Heart left ventricle (tissue), 16 donors: ENCODE data around the gene NOSTRIN. TPM values are rescaled to one million over a fixed set of nuclear protein-coding genes. Genes with fewer than 3 reads are reported as not detected.

Experiments used
- ATAC-seq, 4 donors: fragments of 200-7000 bp; cut with Tn5 transposase; one replicate each; pipeline ENCODE4 v1.9.1; 2020 to 2022; ENCODE audit warnings: moderate library complexity in 4 of 4, mild to moderate bottlenecking in 3 of 4, moderate number of reproducible peaks in 1 of 4
- DNase-seq, 5 donors: peaks; one replicate each; pipeline ENCODE4 v3.0.0-alpha.2; 2020
- H3K27ac ChIP-seq, 12 donors: fragments of 200-600 bp; sonication (generic) in 4 of 12; one replicate each; pipeline versions ENCODE4 v1.5.0 to v1.8.0; 2016 to 2022; ENCODE audit warnings: mild to moderate bottlenecking in 2 of 12
- H3K27me3 ChIP-seq, 9 donors: fragments of 200-600 bp; sonication (generic) in 2 of 9; one replicate each; pipeline versions ENCODE4 v1.5.1 to v1.8.0; 2016 to 2022; ENCODE audit warnings: mild to moderate bottlenecking in 3 of 9
- H3K36me3 ChIP-seq, 9 donors: fragments of 200-600 bp; sonication (generic) in 2 of 9; one replicate each; pipeline versions ENCODE4 v1.5.0 to v1.8.0; 2018 to 2022; ENCODE audit warnings: mild to moderate bottlenecking in 2 of 9
- H3K4me1 ChIP-seq, 12 donors: fragments of 200-600 bp; sonication (generic) in 4 of 12; one replicate each; pipeline versions ENCODE4 v1.5.0 to v1.8.0; 2016 to 2022; ENCODE audit warnings: mild to moderate bottlenecking in 3 of 12
- H3K4me3 ChIP-seq, 12 donors: fragments of 200-600 bp; sonication (generic) in 4 of 12; one replicate each; pipeline versions ENCODE4 v1.5.0 to v1.8.0; 2017 to 2022; ENCODE audit warnings: mild to moderate bottlenecking in 9 of 12, moderate library complexity in 4 of 12
- H3K9me3 ChIP-seq, 12 donors: fragments of 200-600 bp; sonication (generic) in 4 of 12; one replicate each; pipeline versions ENCODE4 v1.5.0 to v1.8.0; 2016 to 2022; ENCODE audit warnings: mild to moderate bottlenecking in 1 of 12
- CTCF ChIP-seq, 12 donors: fragments of 200-600 bp; sonication (generic) in 4 of 12; IDR thresholded peaks; one replicate each; pipeline versions ENCODE4 v1.5.0 to v1.8.0; 2018 to 2022; ENCODE audit warnings: antibody characterized with exemption in 12 of 12, mild to moderate bottlenecking in 5 of 12
- POLR2A ChIP-seq, 2 donors: fragments of 450-650 bp; IDR thresholded peaks; one replicate each; pipeline ENCODE4 v1.6.1; 2017; ENCODE audit warnings: antibody characterized with exemption in 2 of 2, mild to moderate bottlenecking in 2 of 2, moderate library complexity in 2 of 2
- WGBS, 4 donors: extraction: QIAGEN DNeasy Blood & Tissue Kit in 2 of 4; methylation state at CpG; one replicate each; pipeline versions ENCODE4 v1.1.5 to v1.1.7; 2013 to 2018; 5-methylcytosine and 5-hydroxymethylcytosine counted together
- intact Hi-C, 10 donors: fragments of 100-400 bp; cut with DNase I; formaldehyde crosslinking; loops; one replicate each; pipeline versions ENCODE4 v1.11.1 to v1.14.2; 2022
- long read RNA-seq, 3 donors: library from polyadenylated mRNA; unstranded; transcript quantifications; one replicate each; pipeline ENCODE4 v2.0.0, GENCODE V29; 2020 to 2021
- polyA plus RNA-seq, 2 donors: library from polyadenylated mRNA; stranded (reverse); fragments of 200-250 nt; gene quantifications; one replicate each; pipeline ENCODE4 v1.2.3, GENCODE V29; 2013
- total RNA-seq, 9 donors: library from RNA; depleted of rRNA in 2 of 9; stranded (reverse); fragments of >200 nt in 2 of 9; fragmentation: NEBNext Ultra II Directional in 3 of 9; extraction: Animal tissue kit (Norgen Biotek cat#: 25700) in 3 of 9; gene quantifications; one replicate each; pipeline versions ENCODE4 v1.1.0 to v1.2.4, GENCODE V29; 2016 to 2023
- donor health status: ischemic (EF 13 %, LVEDD 7.1; RV severe dilation, severe dysfunction).
- donor health status: healthy with polysubstance abuse.
- donor health status: DM: no; HTN: yes; CAD: no.
- donor health status: DM: no; HTN: no; CAD: no.
- donor health status: ischemic (EF 25% LVEDD 6.9; RV normal size, moderate dysfunction).
- donor health status: ischemic (EF 25% LVEDD 5.7; RV mildly dilated, moderate dysfunction).
- donor health status: healthy.
- donor health status: DM: yes; HTN: yes; CAD: no.
- donor health status: ischemic (EF 35%, LVEDD 5.7; RV mildly dilated, moderate dysfunction).
- donor health status: nonischemic (EF 11% LVEDD 7.7; RV severe dilation, severe dysfunction).
- donor health status: DM: yes; HTN: yes; CAD: no.
- donor health status: PGD.
- donor health status: ischemic (EF 29% LVEDD 5.4; RV normal size, mild dysfunction).
- donor health status: nonischemic (EF 23%, LVEDD 6.1; RV moderate dilation, normal function).

The NOSTRIN gene, protein sequence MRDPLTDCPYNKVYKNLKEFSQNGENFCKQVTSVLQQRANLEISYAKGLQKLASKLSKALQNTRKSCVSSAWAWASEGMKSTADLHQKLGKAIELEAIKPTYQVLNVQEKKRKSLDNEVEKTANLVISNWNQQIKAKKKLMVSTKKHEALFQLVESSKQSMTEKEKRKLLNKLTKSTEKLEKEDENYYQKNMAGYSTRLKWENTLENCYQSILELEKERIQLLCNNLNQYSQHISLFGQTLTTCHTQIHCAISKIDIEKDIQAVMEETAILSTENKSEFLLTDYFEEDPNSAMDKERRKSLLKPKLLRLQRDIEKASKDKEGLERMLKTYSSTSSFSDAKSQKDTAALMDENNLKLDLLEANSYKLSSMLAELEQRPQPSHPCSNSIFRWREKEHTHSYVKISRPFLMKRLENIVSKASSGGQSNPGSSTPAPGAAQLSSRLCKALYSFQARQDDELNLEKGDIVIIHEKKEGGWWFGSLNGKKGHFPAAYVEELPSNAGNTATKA
- 10 to 100 TPM in 5 of 9 donors, 1 to 10 TPM in 4; 8.2 to 19.1 (median 10.1) TPM for total RNA-seq
- 10 to 100 TPM in 1 of 2 donors, 1 to 10 TPM in 1; 8.6 to 18.4 TPM for polyA plus RNA-seq
- long read RNA-seq, donor 1, transcript NOSTRIN-201 (16 exons, 2,294 nt), result major isoform, 5 of 8 reads
- long read RNA-seq, donor 1, partial matches to known transcripts, result 1 of 8 reads
- long read RNA-seq, donor 1, other reads (novel, unspliced or antisense), result 2 of 8 reads
- long read RNA-seq, donor 2, transcript NOSTRIN-201 (16 exons, 2,294 nt), result major isoform, 14 of 36 reads
- long read RNA-seq, donor 2, partial matches to known transcripts, result 7 of 36 reads
- long read RNA-seq, donor 2, other reads (novel, unspliced or antisense), result 14 of 36 reads
- long read RNA-seq, donor 3, partial matches to known transcripts, result 1 of 5 reads
- long read RNA-seq, donor 3, other reads (novel, unspliced or antisense), result 1 of 5 reads

- ATAC-seq (peak; percentile 82 to 92 (median 91)), DNase-seq (peak in 4 of 5 donors; percentile 41 to 65 (median 64))
- Histone ChIP-seq H3K36me3 (no peaks in the 10 kb centered on the region), H3K27me3 (no peaks in the 10 kb centered on the region), H3K27ac (peak within 1 kb of the TSS; percentile 49 to 83 (median 72)), H3K4me3 (peak within 1 kb of the TSS; percentile 8 to 52 (median 46)), H3K4me1 (peaks cover 2 to 59% (median 28%) of the 10 kb centered on the region in 12 donors), H3K9me3 (no peaks in the 10 kb centered on the region)
- TF ChIP-seq POLR2A (IDR thresholded peaks at IDR 0.05) (peak in 1 of 2 donors; percentile 41), CTCF (IDR thresholded peaks at IDR 0.05) (no peak)
- 16 to 26% (median 20%) methylated on average over 10 of the region's 10 CpGs for WGBS, 4 donors
- intact Hi-C loops, result no loop called here
These were observed at the start of gene NOSTRIN for GRCh38 chr2:168801961-168802858. Gene NOSTRIN, plus strand, starts transcription at chr2:168802637. Its CDS starts 10 bp downstream, at chr2:168802647.

DNA sequence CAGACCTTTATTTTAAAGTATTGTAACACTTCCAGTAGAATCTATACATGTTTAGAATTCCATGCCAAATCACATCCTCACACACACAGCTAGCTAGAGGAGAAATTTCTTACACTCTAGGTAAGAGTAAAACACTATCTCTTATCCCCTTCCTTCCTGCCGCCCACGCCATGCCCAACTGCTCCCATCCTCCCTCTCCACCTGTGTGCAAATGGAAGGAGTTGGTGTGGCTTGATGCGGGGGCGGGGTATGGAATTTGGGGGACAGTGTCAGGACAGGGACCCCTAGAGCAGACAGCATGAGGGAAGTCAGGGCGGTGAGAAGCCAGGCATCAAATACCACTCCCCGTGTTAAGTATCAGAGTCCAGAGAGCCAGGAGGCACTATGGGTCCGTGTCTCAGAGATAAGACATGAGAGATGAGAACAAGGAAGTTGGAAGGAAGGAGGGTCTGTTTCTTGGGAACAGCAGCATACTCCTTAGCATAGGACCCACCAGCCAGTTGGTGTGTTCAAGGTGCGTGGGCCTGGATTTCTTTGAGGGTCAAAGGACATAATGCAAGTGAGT, 48.6 kb upstream of the NOSTRIN start:
- WGBS, 4 donors, result 90 to 97% (median 94%) methylated on average over 8 of the region's 8 CpGs
- DNase-seq, result no peak
- Histone ChIP-seq H3K4me1 (peaks cover 0 to 63% (median 26%) of the 10 kb centered on the region in 12 donors), H3K36me3 (peaks cover 0 to 8% (median 0%) of the 10 kb centered on the region in 9 donors), H3K27me3 (no peaks in the 10 kb centered on the region), H3K9me3 (no peaks in the 10 kb centered on the region), H3K4me3 (no peak overlapping the region), H3K27ac (no peak overlapping the region)
- ATAC-seq, result no peak
- intact Hi-C loops, result loop anchor here in 3 of 10 donors (5.0 to 10.0 kb wide), 4 partner anchors 49 to 299 kb away; partner anchors contain the start of gene CERS6 (in 2 of the 3)
- no peak for TF ChIP-seq POLR2A (IDR thresholded peaks at IDR 0.05)
- TF ChIP-seq CTCF (IDR thresholded peaks at IDR 0.05), result no peak

- Histone ChIP-seq H3K9me3 (no peaks in the 10 kb centered on the region), H3K4me3 (no peak overlapping the region), H3K27me3 (no peaks in the 10 kb centered on the region), H3K36me3 (peaks cover 0 to 8% (median 0%) of the 10 kb centered on the region in 9 donors), H3K4me1 (peaks cover 0 to 40% (median 15%) of the 10 kb centered on the region in 12 donors), H3K27ac (peak overlapping the region in 10 of 12 donors; percentile 6 to 68 (median 38))
- ATAC-seq (peak; percentile 66 to 83 (median 76)), DNase-seq (no peak)
- intact Hi-C loops, result loop anchor here in 4 of 10 donors (5.0 to 10.0 kb wide), 5 partner anchors 52 to 410 kb away; partner anchors contain the start of gene CERS6 (in 1 of the 4)
- WGBS, 4 donors, result 16 to 34% (median 19%) methylated on average over 3 of the region's 3 CpGs
- no peak for TF ChIP-seq POLR2A (IDR thresholded peaks at IDR 0.05)
- no peak for TF ChIP-seq CTCF (IDR thresholded peaks at IDR 0.05)
These were observed 45.2 kb upstream of the NOSTRIN start for GRCh38 chr2:168757223-168757622.
